GM19324 (cell line): ENCODE measurements around the gene ESR2.
"Not testable (repeated sequence)": the region's sequence is repeated elsewhere in the genome, so short reads cannot be mapped to it uniquely, and the experiment has no call there.

ENCODE experiments used
- ATAC-seq: cut with Tn5 transposase; IDR thresholded peaks from one replicate; pipeline ENCODE4 v1.9.1; 2021; ENCODE audit warnings: mild to moderate bottlenecking, moderate library complexity; ENCODE audit not compliant: unreplicated experiment, low FRiP score

Gene ESR2

GRCh38 chr14:64293976-64294671 is at the start of gene ESR2:
Gene ESR2 (minus strand): TSS chr14:64294371. CDS start chr14:64282985, 11,386 bp downstream.
- ATAC-seq = peak; percentile 22

GRCh38 chr14:64340560-64341196 is 46.5 kb upstream of the ESR2 start:
- ATAC-seq = no peak

DNA sequence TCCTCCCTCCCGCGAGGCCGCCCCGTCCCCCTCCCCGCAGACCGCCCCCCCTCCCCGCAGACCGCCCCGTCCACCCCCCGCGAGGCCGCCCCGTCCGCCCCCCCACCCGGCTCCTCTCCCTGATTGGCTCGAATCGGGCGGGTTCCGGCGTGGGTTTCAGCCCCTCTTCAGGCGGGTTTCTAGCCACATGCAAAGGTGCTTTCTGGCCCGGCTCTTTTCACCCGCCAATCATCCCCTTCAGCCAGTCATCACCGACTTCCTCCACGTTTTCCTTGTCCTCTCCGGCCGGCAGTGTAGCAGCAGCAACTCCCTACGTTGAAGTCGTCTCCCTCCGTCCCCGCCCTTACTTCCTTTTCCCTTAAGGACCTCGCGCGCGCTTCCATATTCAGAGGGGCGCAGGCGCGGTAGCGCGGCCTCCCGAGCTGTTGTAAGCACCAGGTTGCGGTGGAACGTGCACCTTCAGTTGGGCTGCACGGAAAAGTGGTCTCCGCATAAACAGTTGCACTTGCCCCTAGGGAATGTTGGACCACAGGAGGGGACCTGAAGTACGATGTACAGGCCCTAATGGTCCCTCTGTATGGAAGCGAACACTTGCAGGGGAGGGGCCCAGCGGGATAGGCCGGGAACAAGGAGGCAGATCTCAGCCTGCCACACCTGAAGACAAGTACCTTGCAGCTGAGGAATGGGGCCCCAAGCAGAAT is 44.6 kb upstream of the ESR2 start:
- ATAC-seq = peak; percentile 93

- ATAC-seq = peak; percentile 55
Measured at GRCh38 chr14:64337888-64338615, 43.9 kb upstream of the ESR2 start.

DNA sequence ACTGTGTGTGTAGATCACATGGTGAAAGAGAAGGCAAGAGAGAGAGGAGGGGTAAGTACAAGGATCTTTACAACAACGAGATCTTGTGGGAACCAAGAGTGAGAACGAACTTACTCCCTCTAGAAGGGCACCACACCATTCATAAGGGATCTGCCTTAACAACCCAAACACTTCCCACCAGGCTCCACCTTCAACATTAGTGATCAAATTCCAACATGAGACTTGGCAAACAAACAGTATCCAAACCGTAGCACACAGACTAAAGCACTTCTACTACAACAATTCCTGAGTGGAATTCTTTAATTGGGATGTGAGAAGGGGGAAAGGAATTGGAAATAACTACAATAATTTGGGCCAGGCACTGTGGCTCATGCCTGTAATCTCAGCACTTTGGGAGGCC is 35.0 kb upstream of the ESR2 start:
- ATAC-seq = no peak

GRCh38 chr14:64326502-64326901 is 32.3 kb upstream of the ESR2 start:
- ATAC-seq = no peak

DNA sequence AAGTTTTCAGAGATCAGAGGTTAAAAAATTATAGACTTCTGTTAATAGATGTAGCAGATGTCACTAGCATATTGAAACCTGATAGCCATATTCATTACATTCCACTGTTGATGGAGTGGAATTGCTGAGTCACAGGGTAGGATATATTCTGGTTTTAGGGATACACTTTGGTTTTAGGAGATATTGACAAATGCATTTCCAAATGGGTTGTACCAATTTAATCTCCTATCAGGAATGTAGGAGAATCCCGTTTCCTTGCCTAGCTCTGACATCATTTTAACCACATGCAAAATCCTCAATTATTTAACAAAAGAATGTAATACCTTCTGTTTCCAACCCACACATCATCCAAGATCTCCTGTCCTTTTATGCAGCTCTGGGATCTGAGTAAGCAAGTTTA is 30.7 kb upstream of the ESR2 start:
- ATAC-seq = no peak

- no peak for ATAC-seq
Measured at GRCh38 chr14:64324461-64324860, 30.3 kb upstream of the ESR2 start.

GRCh38 chr14:64320362-64320761 is 26.2 kb upstream of the ESR2 start:
- ATAC-seq = not testable (repeated sequence)

GRCh38 chr14:64318695-64319094 is 24.5 kb upstream of the ESR2 start:
- not testable (repeated sequence) for ATAC-seq

DNA sequence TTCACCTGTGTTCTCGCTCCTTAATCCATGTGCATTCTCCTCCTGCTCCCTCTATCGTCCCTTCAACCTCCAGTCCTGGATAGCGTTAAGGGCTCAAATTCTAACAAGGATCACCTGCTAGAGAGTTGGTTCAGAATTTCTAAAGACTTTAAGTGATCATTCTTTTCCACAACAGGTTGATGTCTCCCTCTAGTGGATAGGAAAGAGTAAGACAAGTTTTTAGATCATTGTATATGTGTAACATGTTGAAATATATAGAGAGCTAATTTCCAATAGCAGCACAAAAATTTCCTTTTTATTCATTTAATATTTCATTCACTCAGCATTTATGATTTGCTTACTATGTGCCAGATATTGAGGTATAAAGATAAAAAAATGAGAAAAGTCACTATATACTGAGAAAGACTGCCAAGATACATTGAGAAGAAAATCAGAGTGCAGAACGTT is 9.3 kb upstream of the ESR2 start:
- ATAC-seq = no peak

DNA sequence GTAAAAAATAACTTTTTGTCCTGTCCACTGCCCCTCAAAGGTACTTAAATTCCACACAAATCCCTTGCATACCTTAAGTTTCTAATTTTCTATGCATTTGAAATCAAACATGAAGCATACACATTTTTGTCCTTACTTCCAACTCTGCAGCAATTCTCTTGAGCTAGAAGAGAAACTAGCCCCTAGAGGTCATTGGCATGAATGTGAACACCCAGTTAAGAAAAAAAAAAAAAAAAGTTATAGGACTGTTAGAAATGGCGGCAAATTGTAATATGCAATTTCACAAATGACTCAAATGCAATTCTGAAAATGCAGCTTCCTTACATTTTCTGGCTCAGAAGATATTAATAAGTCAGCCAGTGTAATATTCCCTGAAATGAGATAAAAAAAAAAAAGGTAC is 4.6 kb upstream of the ESR2 start:
- no peak for ATAC-seq

GRCh38 chr14:64296561-64296960 is 2.4 kb upstream of the ESR2 start:
- no peak for ATAC-seq

DNA sequence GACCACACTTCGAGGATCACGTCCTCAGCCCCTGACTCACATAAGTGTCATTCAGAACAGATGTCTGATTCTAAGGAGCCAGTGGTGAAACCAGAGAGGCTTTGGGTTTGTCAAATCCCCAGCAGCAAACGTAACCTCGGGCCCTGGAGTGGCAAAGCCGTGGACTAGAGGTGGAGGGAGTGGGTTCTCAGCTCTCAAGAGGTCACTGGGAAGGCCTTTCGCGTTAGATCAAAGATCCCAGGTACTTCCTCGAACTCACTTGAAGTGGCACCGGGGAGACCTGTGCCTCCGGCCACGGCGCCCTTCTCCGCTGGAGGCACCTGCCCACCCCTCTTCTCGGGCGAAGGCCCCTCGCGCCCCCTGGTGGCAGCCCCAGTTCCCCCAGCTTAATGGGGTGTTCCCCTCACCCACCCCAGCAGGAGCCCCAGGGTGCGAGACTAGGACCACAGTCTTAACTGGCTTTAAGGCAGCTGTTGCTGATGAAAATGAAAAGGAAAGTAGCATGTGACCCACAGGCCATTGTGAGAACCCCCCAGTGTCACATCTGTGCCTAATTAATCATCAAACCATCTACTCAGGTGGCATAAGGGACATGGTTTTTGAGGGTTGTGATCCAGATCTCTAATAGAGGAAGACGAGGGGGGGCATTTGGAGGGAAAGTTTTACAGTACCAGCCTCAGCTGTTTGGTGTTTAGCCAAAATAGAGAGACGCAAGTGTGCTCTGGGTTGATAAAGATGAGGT is 672 bp upstream of the ESR2 start:
- peak; percentile 75 for ATAC-seq

- no peak for ATAC-seq
Measured at GRCh38 chr14:64292197-64292596, 2.0 kb downstream of the ESR2 start.

DNA sequence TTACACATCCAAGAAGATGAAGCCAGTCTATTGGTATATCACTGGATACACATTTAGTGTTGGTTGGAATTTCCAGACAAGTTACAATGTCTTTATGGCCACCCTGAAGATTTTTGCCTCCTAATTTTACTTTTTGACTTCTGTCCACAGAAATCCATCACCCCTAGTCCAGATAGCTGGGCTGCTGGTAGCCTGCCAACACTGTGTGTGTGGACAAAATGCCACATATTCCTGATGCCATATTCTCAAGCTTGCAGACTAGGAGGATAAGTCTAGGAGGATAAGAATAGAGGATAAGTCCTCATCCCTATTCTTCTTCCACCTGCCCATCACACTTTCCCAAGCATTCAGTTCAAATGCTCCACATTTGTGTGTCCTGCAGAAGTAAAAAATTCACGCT is 4.6 kb downstream of the ESR2 start:
- no peak for ATAC-seq

GRCh38 chr14:64281805-64282204 is 12.4 kb downstream of the ESR2 start:
- ATAC-seq = no peak

- no peak for ATAC-seq
Measured at GRCh38 chr14:64279704-64280668, 14.2 kb downstream of the ESR2 start.

- no peak for ATAC-seq
Measured at GRCh38 chr14:64278458-64278857, 15.7 kb downstream of the ESR2 start.
